HG03095 (cell line): ENCODE results near the gene SRP9.
A peak's percentile ranks its signal among the peaks of the same experiment; 100 is the strongest.
"Not testable (repeated sequence)": the region's sequence is repeated elsewhere in the genome, so short reads cannot be mapped to it uniquely, and the experiment has no call there.

Experiments used
- ATAC-seq: cut with Tn5 transposase; IDR thresholded peaks from one replicate; pipeline ENCODE4 v1.9.1; 2021; ENCODE audit warnings: moderate library complexity; ENCODE audit not compliant: unreplicated experiment

Gene SRP9

DNA sequence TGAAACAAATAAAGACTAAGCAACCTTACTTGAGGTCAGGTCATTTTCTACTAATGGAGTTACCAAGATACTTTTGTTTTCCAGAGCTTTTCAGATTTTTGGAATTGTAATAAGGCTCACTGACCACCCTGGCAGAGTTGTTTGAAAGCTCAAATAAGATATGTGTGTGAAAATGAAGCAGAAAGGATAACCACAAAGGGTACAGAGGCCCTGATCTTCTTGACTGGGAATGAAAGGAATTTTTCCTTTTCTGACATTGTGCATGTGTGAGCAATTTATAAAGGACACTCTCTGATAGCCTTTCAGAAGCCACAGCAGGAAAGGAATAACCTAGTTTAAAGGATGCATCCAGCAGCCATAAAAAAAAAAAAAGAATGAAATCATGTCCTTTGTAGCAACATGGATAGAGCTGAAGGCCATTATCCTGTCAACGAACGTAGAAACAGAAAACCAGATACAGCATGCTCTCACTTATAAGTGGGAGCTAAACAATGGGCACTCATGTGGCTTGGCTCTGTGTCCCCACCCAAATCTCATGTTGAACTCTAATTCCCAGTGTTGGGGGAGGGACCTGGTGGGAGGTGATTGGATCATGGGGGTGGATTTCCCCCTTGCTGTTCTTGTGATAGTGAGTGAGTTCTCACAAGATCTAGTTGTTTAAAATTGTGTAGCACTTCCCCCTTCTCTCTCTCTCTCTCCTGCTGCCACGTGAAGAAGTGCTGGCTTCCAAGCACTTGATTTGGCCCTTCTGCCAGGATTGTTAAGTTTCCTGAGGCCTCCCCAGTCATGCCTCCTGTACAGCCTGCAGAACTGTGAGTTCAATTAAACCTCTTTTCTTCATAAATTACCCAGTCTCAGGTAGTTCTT, 3.1 kb upstream of the SRP9 start:
- ATAC-seq = no peak

- ATAC-seq = no peak
These were observed 1.3 kb upstream of the SRP9 start for GRCh38 chr1:225776294-225776693.

GRCh38 chr1:225777058-225777582, 506 bp upstream of the SRP9 start:
- peak; percentile 10 for ATAC-seq

DNA sequence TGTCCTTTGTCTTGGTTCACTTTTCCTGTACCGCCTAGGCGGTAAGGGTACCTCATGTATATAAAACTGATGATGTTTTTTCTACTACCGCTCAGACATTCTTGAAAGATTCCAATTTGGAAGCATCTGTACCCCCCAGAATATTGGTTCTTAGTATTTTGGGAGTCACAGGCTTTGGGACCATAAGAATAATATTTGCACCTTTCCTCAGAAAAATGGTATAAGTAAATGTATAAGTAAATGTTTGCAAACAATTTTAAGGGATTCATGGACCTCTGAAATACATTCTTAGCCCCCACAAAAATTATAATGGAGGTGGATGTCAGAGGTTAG, 677 bp downstream of the SRP9 start:
- no peak for ATAC-seq

DNA sequence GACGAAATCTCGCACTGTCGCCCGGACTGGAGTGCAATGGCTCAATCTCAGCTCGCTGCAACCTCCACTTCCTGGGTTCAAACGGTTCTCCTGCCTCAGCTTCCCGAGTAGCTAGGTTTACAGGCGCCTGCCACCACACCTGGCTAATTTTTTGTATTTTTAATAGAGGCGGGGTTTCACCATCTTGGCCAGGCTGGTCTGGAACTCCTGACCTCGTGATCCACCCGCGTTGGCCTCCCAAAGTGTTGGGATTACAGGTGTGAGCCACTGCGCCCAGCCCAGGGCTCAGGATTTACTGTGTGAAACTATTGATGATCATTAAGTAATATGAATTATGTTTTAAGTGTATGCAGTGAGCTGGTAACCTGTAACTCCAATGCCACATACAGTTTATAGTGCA, 1.5 kb downstream of the SRP9 start:
- ATAC-seq = not testable (repeated sequence)

GRCh38 chr1:225780134-225780533, 2.5 kb downstream of the SRP9 start:
- ATAC-seq = no peak

GRCh38 chr1:225780630-225781029, 3.0 kb downstream of the SRP9 start:
- ATAC-seq = no peak

GRCh38 chr1:225789142-225789541, 11.5 kb downstream of the SRP9 start:
- ATAC-seq = not testable (repeated sequence)

DNA sequence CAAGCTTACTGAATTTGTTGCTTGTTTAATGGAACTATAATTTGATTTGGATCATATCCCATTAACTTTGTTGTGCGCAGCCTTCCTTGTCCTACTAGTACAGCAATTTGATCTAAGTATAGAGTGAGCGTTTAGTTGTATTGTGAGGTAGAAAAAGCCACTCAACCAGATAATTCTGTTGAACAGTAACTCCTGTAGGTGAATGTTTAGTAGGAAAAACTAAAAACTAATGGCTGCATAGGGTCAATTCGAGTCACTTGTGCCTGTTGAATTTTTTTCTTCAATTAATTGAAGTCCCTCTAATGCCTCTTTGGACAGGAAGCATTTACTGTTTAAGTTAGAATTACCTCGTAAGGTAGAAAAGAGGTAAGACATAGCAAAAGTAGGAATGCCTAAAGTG, 17.3 kb downstream of the SRP9 start:
- ATAC-seq = no peak

- not testable (repeated sequence) for ATAC-seq
These were observed 18.5 kb downstream of the SRP9 start for GRCh38 chr1:225796097-225796496.

- not testable (repeated sequence) for ATAC-seq
These were observed 23.5 kb downstream of the SRP9 start for GRCh38 chr1:225801146-225801545.

DNA sequence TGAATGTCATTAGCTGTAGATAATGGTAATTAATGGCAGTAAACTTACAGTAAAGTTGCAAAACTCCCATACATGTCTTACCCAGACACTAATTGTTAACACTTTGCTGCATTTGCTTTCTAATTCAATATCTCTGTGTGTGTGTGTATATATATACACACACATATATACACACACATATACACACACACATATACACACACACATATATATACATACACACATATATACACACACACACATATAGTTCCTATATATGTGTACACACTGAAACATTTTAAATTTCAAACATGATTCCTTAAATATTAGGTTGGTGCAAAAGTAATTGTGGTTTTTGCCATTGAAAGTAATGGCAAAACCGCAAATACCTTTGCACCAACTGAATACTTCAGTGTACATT, 28.6 kb downstream of the SRP9 start:
- no peak for ATAC-seq

- ATAC-seq = not testable (repeated sequence)
These were observed 29.1 kb downstream of the SRP9 start for GRCh38 chr1:225806736-225807135.

DNA sequence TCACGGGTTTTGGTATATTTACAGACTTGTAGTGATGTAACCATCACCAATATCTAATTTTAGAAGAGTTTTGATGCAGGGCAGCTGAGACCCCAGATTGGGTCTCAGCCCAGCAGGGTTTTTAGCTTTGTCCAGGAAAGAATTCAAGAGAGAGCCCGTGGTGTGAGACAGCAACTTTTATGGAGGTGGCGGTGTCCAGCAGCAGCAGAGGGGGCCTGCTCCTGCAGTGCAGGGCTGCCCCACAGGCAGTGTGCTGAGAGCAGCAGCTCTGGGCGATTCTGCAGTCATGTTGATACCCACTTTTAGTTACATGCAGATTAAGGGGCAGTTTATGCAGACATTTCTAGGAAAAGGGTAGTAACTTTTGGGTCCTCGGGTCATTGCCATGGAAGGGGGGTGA, 30.5 kb downstream of the SRP9 start:
- ATAC-seq = no peak

GRCh38 chr1:225809842-225810578, 32.4 kb downstream of the SRP9 start, which contains the start of gene EPHX1:
TSS of gene EPHX1 (plus strand) at chr1:225810124. CDS start at chr1:225828730, 18,606 bp downstream.
- ATAC-seq = peak; percentile 97

DNA sequence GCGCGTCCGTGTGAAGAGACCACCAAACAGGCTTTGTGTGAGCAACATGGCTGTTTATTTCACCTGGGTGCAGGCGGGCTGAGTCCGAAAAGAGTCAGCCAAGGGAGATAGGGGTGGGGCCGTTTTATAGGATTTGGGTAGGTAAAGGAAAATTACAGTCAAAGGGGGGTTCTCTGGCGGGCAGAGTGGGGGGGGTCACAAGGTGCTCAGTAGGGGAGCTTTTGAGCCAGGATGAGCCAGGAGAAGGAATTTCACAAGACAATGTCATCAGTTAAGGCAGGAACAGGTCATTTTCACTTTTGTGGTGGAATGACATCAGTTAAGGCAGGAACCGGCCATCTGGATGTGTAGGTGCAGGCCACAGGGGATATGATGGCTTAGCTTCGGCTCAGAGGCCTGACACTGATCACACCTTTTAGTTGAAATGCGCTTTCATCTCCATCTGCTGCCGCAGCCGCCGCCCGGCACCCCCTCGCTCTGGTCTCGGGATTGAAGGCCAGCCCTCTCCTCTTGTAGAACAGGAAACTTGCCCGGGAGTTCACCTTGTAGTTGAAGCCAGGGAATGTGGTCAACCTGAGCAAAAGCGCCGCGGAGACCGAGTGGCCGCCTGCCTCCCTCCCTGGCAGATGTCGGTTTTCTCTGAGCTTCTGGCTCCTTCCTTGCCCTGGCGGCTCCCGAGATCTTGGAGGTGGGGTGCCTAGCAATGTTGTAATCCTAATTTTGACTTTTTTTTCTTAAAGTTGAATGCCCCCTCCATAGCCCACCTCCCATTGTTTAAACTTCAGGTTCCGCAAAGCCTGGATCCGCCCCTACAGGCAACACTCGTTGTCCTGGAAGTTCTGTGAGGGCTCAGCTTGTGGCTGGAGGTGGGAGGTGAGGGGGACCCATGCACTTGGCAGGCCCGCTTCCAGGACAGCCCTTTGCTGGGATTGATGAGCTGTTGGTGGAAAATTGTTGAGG, 33.2 kb downstream of the SRP9 start:
- ATAC-seq = not testable (repeated sequence)

DNA sequence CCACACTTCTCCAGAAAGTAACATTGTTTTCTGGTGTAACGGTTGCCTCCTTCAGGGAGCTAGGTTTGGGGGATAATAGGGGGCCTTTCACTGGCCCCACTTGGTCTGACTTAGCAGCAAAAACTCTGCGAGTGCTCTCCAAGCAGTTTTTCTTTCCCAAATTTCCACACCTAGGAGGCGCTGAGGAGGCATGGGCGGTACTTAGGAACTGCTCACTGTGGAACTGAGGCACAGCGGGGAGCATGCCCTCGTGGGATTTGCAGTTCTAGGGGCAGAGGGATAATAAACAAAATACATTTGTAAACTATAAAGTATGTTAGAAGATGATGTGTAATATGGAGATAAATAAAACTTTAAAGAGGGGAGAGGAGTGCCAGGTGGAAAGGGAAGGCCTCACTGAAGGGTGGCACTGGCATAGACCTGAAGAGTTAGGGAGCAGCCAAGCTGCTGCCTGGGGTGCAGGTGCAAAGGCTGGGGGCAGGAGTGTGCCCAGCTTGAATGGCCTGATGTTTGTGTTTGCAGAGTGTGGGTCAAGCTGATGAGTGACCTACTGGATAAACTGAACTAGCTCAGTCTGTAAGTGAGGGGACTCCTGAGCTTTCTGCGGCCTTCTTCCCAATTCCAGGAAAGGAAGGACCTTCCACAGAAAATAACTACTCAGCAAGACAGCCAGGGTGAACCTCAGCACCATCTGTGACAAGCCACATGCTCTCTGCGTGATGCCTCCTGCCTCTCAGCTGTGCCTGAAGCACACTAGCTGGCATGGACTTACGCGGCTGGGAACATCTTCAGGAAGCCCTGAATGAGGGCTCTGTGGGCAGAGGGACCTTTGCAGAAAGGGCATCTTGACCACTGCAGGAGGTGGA, 34.2 kb downstream of the SRP9 start:
- no peak for ATAC-seq

- ATAC-seq = no peak
These were observed 35.0 kb downstream of the SRP9 start for GRCh38 chr1:225812488-225813213.
